ENCODE results near the gene GTF3C5.
"Not testable (repeated sequence)": the region's sequence is repeated elsewhere in the genome, so short reads cannot be mapped to it uniquely, and the experiment has no call there.

GTF3C5 gene

DNA sequence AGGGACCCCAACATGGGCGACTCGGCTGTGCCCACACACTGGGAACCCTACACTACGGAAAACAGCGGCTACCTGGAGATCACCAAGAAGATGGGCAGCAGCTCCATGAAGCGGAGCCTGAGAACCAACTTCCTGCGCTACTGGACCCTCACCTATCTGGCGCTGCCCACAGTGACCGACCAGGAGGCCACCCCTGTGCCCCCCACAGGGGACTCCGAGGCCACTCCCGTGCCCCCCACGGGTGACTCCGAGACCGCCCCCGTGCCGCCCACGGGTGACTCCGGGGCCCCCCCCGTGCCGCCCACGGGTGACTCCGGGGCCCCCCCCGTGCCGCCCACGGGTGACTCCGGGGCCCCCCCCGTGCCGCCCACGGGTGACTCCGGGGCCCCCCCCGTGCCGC lies 40.2 kb downstream of the GTF3C5 start:
- not testable (repeated sequence) for DNase-seq (ENCODE audit: low read depth in 2 of 2)

DNA sequence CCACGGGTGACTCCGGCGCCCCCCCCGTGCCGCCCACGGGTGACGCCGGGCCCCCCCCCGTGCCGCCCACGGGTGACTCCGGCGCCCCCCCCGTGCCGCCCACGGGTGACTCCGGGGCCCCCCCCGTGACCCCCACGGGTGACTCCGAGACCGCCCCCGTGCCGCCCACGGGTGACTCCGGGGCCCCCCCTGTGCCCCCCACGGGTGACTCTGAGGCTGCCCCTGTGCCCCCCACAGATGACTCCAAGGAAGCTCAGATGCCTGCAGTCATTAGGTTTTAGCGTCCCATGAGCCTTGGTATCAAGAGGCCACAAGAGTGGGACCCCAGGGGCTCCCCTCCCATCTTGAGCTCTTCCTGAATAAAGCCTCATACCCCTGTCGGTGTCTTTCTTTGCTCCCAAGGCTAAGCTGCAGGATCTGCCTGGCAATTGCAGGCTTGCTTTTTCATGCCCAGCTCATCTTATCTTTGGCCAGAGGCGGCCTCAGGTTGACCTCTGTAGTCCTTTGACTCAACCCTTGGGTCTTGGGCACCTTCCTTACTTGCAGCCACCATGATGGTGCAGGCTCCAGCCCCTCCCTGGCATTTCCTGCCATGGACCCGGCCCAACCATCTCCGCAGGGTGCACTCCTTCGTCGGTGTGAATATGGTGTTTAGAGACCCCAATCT lies 40.8 kb downstream of the GTF3C5 start:
- DNase-seq (ENCODE audit: low read depth in 2 of 2), result no peak

DNA sequence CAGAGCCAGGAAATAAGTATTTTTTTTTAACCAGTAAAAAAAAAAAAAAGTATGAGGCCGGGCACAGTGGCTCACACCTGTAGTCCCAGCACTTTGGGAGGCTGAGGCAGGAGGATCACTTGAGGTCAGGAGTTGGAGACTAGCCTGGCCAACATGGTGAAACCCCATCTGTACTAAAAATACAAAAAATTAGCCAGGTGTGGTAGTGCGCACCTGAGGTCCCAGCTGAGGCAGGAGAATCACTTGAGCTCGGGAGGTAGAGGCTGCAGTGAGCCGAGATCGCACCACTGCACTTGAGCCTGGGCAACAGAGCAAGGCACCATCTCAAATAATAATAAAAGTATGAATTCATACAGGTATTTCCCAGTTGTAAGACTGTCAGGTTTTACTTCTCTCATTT lies 41.4 kb downstream of the GTF3C5 start:
- not testable (repeated sequence) for DNase-seq (ENCODE audit: low read depth in 2 of 2)

DNA sequence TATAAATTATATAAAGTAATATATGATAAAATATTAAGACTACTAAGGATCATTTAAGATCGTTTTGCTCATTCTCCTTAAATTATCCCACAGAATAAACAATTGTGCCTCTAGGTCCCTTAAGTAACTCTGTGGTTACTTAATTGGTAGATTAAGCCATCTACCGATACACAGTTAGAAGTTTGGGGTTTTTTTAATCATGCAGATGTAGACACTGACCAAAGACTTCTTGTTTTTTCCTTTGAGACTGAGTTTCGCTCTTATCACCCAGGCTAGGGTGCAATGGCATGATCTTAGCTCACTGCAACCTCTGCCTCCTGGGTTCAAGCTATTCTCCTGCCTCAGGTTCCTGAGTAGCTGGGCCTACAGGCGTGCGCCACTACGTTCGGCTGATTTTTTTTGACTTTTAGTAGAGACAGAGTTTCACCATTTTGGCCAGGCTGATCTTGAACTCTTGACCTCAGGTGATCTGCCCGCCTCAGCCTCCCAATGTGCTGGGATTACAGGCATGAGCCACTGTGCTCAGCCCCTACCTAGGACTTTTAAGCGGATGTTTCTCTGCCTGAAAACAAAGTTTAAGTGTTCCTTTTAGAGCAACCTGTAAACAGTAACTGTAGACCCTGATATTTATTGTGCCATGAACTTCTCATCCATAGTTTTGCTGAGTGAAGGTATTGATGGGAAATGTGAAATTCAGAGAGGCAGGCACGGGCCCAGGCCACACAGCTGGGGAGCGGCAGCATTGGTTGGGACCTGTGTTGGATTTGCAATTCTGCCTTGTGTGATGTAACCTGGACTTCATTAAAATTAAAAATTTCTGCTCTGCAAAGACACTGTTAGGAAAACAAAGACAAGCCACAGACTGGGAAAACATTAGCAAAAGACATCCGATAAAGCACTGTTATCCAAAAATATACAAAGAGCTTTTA lies 42.6 kb downstream of the GTF3C5 start:
- no peak for DNase-seq (ENCODE audit: low read depth in 2 of 2)

DNA sequence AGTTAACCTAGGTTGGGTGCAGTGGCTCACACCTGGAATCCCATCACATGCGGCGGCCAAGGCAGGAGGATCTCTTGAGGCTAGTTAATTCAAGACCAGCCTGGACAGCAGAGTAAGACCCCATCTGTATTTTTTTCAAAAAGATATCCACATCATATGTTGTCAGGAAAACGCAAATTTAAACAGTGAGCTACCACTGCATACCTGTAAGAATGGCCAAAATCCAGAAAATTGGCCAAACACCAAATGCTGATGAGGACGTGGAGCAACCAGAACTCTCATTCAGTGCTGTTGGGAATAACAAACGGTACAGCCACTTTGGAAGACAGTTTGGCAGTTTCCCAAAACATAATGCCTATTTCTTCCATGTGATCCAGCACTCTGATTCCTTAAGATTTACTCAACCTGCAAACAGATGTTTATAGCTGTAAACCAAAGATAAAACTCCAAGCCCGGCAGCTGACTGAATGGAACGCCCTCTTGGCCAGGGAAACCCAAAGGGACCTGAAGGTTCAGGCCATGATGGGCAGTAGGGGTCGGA lies 43.4 kb downstream of the GTF3C5 start:
- no peak for DNase-seq (ENCODE audit: low read depth in 2 of 2)

DNA sequence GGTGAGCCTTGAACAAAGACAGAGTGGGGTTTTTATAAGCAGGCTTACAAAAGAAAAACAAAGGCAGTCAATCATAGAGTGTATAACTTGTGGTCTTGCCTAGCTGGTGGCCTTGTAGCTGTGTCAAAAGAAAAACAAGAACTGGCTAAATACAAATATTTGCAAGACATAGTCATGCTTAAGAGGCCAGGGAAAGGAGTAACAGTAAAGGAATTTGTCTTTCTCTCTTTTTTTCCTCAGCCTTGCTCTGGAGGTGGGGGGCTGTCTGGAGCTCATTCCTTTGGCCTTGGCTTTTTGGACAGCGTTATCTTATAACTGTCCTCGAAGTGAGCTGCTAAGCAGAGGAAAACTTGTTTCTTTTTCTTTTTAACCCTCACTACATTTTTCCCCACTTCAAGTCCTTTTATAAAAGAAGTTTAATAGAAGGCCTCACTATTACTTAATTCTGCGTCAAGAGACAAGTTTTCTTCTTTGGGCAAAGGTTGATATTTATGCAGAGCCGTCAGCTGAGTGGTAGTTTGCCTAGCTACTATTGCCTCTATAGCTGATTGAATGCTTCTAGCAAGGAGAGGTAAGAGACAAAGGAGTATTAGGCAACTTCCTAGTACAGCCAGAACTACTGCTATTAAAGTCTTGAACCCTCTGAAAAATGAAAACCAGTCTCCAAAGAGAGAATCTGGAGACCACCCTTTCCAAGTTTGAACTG lies 45.3 kb downstream of the GTF3C5 start:
- no peak for DNase-seq (ENCODE audit: low read depth in 2 of 2)

DNA sequence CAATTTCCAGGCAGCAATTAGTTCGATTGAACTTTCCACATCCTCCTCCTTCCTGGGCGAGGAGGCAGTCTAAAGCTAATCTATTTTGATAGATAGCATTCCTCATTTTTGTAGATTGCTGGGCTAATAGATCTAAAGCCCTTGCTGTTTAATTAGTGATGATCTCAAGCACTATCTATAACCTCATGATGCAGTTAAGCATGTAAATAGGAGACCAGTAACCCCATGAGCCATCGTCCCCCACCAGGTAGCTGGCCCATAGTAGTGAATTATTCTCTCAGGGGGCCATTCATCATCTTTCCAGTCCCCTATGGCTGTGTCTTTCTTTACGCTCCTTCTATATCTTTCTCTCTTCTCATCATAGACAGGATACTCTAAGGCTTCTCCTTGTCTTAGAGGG lies 45.9 kb downstream of the GTF3C5 start:
- DNase-seq (ENCODE audit: low read depth in 2 of 2), result no peak

DNA sequence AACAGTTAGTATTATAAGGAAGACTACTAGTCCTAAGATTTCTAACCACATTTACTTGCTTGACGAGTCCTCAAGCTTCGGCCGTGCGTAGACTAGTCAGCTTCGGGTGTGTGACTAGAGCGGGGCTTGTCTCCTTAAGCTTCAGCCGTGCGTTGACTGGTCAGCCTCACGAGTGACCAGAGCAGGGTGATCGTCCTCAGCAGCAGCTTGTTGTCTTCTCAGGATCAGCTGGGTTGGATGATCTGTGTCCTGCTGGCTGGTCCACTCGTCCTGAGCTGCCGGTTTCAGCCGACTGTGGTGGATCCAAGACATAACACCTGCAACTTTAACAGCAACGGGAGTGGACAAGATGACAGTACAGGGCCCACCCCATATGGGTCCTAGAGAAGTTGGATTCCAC lies 47.7 kb downstream of the GTF3C5 start:
- no peak for DNase-seq (ENCODE audit: low read depth in 2 of 2)

DNA sequence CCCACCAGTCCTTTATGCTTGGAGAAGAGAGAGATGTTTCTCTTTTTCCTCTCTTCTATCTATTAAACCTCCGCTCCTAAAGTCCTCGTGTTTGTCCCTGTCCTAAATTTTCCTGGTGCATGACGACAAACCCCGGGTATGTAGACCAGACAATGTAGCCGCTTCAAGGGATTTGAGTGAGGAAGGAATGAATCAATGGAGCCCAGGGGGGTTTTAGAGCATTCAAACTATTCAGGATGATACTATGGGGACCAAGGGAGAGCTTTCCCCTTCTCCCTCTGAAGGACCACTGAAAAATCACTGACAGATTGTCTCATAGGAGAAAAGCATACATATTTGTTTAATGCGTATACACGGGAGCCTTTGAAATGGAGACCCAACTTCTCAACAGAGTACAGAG lies 49.4 kb downstream of the GTF3C5 start:
- DNase-seq (ENCODE audit: low read depth in 2 of 2), result no peak

DNA sequence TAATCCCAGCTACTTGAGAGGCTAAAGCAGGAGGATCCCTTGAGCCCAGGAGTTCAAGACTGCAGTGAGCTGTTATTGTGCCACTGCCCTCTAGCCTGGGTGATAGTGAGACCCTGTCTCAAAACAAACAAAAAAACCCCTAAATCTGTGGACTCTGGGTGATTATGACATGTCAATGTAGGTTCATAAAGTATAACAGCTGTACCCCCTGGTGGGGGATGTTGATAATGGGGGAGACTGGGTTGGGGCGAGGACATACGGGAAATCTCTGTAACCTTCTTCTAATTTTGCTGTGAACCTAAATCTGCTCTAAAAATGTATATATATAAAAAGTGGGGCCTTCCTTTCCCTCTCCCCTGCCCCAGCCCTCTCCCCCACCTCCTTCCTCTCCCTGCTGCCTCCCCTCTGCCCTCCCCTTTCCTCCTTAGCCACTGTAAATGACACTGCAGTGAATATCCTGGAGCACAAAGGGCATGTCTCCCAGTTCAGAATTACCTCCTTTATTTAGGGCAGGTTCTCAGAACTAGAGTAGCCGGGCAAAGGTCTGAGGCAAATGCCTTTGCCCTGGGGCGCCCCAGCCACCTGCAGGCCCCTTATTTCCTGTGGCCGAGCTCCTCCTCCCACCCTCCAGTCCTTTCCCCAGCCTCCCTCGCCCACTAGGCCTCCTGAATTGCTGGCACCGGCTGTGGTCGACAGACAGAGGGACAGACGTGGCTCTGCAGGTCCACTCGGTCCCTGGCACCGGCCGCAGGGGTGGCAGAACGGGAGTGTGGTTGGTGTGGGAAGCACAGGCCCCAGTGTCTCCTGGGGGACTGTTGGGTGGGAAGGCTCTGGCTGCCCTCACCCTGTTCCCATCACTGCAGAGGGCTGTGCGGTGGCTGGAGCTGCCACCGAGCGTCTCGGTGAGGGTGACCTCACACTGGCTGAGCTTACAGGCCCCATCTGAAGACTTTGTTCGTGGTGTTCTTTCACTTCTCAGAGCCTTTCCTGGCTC lies 50.3 kb downstream of the GTF3C5 start:
- DNase-seq (ENCODE audit: low read depth in 2 of 2), result not testable (repeated sequence)

DNA sequence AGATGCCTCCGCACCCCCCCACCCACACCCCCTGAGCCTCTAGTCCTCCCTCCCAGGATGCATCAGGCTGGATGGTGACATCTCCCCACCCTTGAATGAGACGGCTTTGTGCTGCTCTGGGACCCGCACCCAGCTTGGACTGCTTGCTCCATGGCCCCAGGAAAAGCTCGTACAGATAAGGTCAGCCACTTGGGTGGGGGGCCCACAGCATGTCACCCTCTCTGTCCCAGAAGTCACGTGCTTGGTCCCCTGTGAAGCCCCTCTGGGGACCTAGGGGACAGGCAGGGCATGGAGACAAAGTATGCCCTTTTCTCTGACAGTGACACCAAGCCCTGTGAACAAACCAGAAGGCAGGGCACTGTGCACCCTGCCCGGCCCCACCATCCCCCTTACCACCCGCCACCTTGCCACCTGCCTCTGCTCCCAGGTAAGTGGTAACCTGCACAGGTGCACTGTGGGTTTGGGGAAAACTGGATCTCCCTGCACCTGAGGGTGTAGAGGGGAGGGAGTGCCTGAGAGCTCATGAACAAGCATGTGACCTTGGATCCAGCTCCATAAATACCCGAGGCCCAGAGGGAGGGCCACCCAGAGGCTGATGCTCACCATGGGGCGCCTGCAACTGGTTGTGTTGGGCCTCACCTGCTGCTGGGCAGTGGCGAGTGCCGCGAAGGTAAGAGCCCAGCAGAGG lies 51.3 kb downstream of the GTF3C5 start:
- DNase-seq (ENCODE audit: low read depth in 2 of 2), result not testable (repeated sequence)

DNA sequence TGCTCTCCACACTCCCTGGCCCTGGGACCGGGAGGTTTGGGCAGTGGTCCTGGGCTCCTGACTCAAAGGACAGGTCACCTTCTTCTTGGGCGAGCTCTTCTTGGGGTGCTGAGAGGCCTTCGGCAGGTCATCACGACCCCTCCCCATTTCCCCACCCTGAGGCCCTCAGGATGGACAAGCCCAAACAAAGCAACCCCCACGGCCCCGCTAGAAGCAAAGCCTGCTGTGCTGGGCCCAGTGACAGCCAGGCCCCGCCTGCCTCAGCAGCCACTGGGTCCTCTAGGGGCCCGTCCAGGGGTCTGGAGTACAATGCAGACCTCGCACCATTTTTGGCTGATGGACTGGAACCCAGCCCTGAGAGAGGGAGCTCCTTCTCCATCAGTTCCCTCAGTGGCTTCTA lies 52.9 kb downstream of the GTF3C5 start:
- DNase-seq (ENCODE audit: low read depth in 2 of 2), result not testable (repeated sequence)

DNA sequence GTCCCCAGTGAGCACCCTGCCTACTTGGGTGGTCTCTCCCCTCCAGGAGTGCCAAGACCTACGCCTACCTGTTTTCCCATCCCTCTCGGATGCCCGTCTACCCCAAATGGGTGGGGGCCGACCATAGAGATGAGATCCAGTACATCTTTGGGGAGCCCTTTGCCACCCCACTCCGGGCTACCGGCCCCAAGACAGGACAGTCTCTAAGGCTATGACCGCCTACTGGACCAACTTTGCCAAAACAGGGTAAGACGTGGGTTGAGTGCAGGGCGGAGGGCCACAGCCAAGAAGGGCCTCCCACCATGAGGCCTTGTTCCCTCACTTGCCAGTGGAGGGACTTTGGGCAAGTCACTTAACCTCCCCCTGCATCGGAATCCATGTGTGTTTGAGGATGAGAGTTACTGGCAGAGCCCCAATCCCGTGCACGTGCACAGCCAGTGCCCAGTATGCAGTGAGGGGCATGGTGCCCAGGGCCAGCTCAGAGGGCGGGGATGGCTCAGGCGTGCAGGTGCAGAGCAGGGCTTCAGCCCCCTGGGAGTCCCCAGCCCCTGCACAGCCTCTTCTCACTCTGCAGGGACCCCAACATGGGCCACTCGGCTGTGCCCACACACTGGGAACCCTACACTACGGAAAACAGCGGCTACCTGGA lies 55.5 kb downstream of the GTF3C5 start:
- not testable (repeated sequence) for DNase-seq (ENCODE audit: low read depth in 2 of 2)

DNA sequence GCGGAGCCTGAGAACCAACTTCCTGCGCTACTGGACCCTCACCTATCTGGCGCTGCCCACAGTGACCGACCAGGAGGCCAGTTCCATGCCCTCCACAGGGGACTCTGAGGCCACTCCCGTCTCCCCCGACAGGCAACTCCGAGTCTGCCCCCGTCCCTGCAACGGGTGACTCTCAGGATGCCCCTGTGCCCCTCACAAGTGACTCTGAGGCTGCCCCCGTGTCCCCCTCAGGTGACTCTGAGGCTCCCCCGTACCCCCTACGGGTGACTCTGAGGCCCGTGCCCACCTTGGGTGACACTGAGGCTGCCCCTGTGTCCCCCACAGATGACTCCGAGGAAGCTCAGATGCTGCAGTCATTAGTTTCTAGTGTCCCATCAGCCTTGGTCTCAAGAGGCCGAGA lies 56.1 kb downstream of the GTF3C5 start:
- no peak for DNase-seq (ENCODE audit: low read depth in 2 of 2)

DNA sequence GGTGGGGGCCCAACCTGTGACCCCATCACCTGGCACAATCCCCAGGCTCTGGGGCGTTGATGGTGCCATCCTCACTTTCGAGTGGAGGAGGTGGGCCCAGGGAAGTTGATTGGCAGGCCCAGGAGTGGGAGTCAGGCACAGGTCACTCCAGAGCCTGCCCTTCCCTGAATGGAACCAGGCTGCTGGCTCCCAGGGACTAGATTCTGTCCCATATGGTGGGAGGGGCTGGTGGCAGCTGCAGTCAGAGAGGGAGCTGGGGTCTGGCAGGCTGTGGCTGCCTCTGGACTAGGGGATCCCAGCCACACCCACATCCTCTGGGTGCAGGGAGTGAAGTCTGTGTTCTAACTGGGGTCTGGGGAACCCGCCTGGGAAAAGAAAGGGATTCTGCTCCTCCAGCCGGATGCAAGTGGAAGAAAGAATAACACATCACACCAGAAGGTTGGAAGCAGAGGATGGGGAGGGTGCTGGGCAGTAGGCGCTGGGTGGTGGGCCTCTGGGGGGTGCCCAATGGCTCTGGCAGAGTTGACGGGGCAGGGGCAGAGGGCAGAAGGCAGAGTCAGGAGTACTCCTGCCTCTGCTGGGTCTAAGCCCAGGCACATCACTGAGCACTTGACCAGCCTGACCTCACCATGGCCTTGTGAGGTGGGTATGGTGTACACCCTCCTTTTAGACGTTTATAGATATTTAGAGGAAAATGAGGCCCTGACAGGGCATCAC lies 56.8 kb downstream of the GTF3C5 start:
- no peak for DNase-seq (ENCODE audit: low read depth in 2 of 2)

DNA sequence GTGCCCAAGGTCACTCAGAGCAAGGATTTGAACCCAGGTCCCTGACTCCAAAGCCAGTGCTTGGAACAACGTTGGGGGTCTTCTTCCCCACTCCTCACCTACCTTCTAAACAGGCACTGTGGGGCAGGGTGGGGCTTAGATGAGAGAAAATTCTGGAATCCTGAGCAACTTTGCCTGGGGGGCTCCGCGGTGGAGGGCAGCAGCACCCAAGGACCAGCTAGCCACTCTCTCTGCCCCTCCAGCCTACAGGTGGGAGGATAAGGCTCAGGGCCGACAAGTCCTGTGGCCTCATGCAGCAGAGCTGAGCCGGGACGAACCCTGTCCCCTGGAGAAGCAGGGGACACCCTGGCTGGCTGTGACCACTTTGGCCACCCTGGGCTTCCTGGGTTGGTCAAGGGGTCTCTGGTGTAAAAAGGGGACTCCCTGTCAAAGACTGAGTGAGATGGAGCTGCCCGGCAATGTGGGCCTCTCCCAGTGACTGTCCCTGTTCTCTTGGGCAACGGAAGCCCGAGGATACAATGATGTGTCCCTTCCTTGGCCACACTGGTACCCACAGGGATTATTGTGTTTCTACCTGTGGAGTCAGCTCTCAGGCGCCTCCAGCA lies 57.5 kb downstream of the GTF3C5 start:
- DNase-seq (ENCODE audit: low read depth in 2 of 2), result no peak

DNA sequence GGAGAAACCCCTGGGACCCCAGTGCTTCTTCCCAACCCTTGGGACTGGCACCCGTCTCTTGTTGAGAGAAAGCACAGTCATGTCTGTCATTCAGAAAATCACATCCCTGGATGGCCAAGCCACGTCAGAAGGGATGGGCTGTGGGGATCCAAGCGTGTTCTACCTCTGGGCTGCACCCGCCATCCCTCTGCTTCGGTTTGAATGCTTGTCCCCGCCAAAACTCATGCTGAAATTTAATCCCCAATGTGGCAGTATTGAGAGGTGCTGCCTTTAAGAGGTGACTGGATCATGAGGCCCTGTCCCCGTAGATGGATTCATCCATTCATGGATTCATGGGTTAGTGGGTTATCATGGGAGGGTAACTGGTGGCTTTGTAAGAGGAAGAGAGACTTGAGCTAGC lies 58.0 kb downstream of the GTF3C5 start:
- no peak for DNase-seq (ENCODE audit: low read depth in 2 of 2)

DNA sequence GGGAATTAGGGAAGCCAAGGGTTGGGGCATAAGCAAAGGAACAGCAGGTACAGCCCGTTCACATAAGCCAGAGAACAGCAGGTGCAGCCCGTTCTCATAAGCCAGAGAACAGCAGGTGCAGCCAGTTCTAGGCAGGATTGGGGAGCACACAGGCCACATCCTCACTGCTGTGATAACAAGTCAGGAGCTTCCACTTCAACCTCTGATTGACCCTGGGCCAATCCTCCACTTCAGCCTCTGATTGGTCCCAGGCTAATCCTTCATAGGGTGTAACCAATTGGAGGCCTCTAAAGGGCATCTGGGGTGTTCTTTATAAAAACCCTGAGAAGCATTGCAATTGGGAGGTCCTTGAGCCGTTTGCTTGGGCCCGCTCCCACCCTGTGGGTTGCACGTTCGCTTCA lies 58.5 kb downstream of the GTF3C5 start:
- no peak for DNase-seq (ENCODE audit: low read depth in 2 of 2)

DNA sequence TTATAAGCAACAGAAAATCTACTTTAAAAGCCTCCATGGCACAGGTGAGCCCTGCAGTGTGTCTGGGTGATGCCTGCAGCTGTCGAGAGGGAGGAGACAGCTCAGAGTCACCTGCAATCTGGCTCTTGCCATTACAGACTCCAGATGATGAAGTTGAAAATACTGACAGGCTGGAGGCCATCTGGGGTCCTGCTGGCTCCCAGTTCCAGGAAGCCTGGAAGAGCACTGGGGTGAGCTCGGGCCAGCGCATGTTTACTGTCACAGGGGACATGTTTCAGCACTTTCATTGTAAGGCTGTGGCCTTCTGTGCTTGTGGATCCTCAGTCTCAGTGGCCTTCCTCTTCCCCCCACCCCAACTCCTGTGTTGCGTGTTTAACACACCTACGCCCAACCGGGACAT lies 59.4 kb downstream of the GTF3C5 start:
- no peak for DNase-seq (ENCODE audit: low read depth in 2 of 2)

All from activated CD8-positive, alpha-beta memory T cell treated with anti-CD3 and anti-CD28 coated beads for 4 hours (primary cell).